CD4-positive, alpha-beta T cell (primary cell): Measurements from ENCODE around the gene PTPRF. TPM values are rescaled to one million over a fixed set of nuclear protein-coding genes. Genes with fewer than 3 reads are reported as not detected.

Source experiments
- ATAC-seq: fragments of 200-7000 bp; cut with Tn5 transposase; one replicate; pipeline ENCODE4 v1.10.0; 2022; ENCODE audit warnings: mild to moderate bottlenecking; ENCODE audit not compliant: poor library complexity
- CTCF ChIA-PET: fragments of 350-600 bp; sonication (Branson Sonifier 250); formaldehyde crosslinking; loops from one replicate; lab custom pipeline; 2021; ENCODE audit warnings: antibody characterized with exemption, inconsistent platforms; lab: Charles Lee
- POLR2A ChIA-PET: fragments of 350-600 bp; sonication (Branson Sonifier 250); formaldehyde crosslinking; loops from one replicate; lab custom pipeline; 2021; ENCODE audit warnings: antibody characterized with exemption, inconsistent platforms; lab: Charles Lee
- DNase-seq, 14 experiments: peaks; one replicate each; pipeline ENCODE4 v3.0.0-alpha.2; 2013 to 2020; ENCODE audit warnings: mixed read lengths in 2 of 14
- H3K27ac ChIP-seq, 2 donors: one replicate each; pipeline versions ENCODE4 v1.5.1 to v1.7.0; 2013; ENCODE audit warnings: low read length in 2 of 2, low read depth in 1 of 2, mild to moderate bottlenecking in 1 of 2
- H3K27me3 ChIP-seq, 2 experiments: 1 replicate in 1 of 2; 2 replicates in 1 of 2; pipeline versions ENCODE4 v1.6.1 to v1.7.0; 2013; ENCODE audit warnings: low read length in 2 of 2, control low read depth in 1 of 2, mild to moderate bottlenecking in 1 of 2, moderate library complexity in 1 of 2; ENCODE audit not compliant: insufficient read depth in 2 of 2, control insufficient read depth in 1 of 2
- H3K36me3 ChIP-seq: one replicate; pipeline ENCODE4 v1.6.1; 2013; ENCODE audit warnings: low read length, control low read depth; ENCODE audit not compliant: insufficient read depth
- H3K4me1 ChIP-seq: one replicate; pipeline ENCODE4 v1.6.1; 2013; ENCODE audit warnings: low read length, control low read depth; ENCODE audit not compliant: insufficient read depth
- H3K4me3 ChIP-seq: one replicate; pipeline ENCODE4 v1.5.1; 2013; ENCODE audit warnings: mild to moderate bottlenecking, low read length, moderate library complexity
- H3K9me3 ChIP-seq, 2 experiments: 1 replicate in 1 of 2; 2 replicates in 1 of 2; pipeline versions ENCODE4 v1.6.1 to v1.7.0; 2013; ENCODE audit warnings: low read length in 2 of 2, mild to moderate bottlenecking in 2 of 2, control low read depth in 1 of 2, moderate library complexity in 1 of 2; ENCODE audit not compliant: control insufficient read depth in 1 of 2, insufficient read depth in 1 of 2
- H3K27ac Mint-ChIP-seq: one replicate; pipeline ENCODE4 v1.8.0; 2020; ENCODE audit warnings: mixed read lengths
- H3K27me3 Mint-ChIP-seq: one replicate; pipeline ENCODE4 v1.8.0; 2021; ENCODE audit warnings: mixed read lengths
- H3K36me3 Mint-ChIP-seq: one replicate; pipeline ENCODE4 v1.8.0; 2021; ENCODE audit warnings: low read depth, mixed read lengths
- H3K4me1 Mint-ChIP-seq: one replicate; pipeline ENCODE4 v1.8.0; 2021; ENCODE audit warnings: low read depth, mixed read lengths
- H3K4me3 Mint-ChIP-seq: one replicate; pipeline ENCODE4 v1.8.0; 2020; ENCODE audit warnings: mild to moderate bottlenecking, mixed read lengths
- H3K9me3 Mint-ChIP-seq: one replicate; pipeline ENCODE4 v1.8.0; 2020; ENCODE audit warnings: mixed read lengths
- intact Hi-C, 2 experiments: fragments of 100-400 bp; cut with DNase I in 1 of 2; cut with micrococcal nuclease in 1 of 2; formaldehyde crosslinking; loops; one replicate each; pipeline versions ENCODE4 v1.15.1 to v1.9.0; 2023 to 2025; cut with DNase I, micrococcal nuclease
- total RNA-seq, 174 experiments: library from RNA in 2 of 174; stranded (reverse) in 2 of 174; gene quantifications; one replicate each; pipeline ENCODE4 v1.2.3 and lab custom pipeline; 2021 to 2026
- TF ChIP-seq, protein P1 (sequence below): fragments of 200-600 bp; IDR thresholded peaks from one replicate; pipeline ENCODE4 v1.8.0; 2022; ENCODE audit warnings: antibody characterized with exemption, mild to moderate bottlenecking

PTPRF gene
- total RNA-seq, 2 experiments from 2014 or later = 0.14 TPM

DNA sequence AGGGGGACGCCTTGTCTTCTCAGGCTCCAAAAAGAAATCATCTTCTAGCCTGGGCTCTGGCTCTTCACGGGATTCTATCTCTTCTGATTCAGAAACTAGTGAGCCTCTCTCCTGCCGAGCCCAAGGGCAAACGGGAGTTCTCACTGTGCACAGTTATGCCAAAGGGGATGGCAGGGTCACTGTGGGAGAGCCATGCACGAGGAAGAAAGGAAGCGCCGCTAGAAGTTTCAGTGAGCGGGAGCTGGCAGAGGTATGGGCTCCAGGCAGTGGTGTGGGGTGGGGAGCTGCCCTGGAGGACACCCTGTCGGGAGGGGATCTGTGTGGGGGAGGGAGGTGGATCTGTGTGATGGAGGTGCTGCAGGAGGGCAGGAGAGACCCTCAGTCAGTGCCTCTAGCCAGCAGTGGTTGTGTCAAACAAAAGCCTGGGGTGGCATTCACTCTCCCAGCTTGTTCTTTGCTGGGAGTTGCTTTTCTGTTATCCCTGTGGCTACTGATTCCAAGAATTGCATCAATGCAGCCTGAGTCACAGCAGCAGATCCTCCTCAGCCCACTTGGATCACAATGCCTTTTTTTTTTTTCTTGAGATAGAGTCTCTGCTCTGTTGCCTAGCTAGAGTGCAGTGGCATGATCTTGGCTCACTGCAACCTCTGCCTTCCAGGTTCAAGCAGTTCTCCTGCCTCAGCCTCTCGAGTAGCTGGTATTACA is 141.1 kb downstream of the PTPRF start:
- no peak overlapping the region for H3K27ac Mint-ChIP-seq
- Histone ChIP-seq H3K9me3 (no peaks in the 10 kb centered on the region), H3K36me3 (peaks cover 81% of the 10 kb centered on the region), H3K27me3 (no peaks in the 10 kb centered on the region), H3K27ac (no peak overlapping the region), H3K4me3 (no peak overlapping the region), H3K4me1 (peaks cover 2% of the 10 kb centered on the region)
- POLR2A ChIA-PET = interaction anchor here (0.6 kb wide), 1 partner anchor 34 kb away, joined by 3 read pairs; no protein-coding TSS in a partner anchor
- DNase-seq = no peak
- H3K27me3 Mint-ChIP-seq = no peaks in the 10 kb centered on the region
- no peaks in the 10 kb centered on the region for H3K9me3 Mint-ChIP-seq
- CTCF ChIA-PET = no interaction called here
- H3K4me3 Mint-ChIP-seq = no peak overlapping the region
- intact Hi-C loops = no loop called here
- no peak for ATAC-seq
- H3K4me1 Mint-ChIP-seq = peaks cover 12% of the 10 kb centered on the region
- peaks cover 81% of the 10 kb centered on the region for H3K36me3 Mint-ChIP-seq
- TF ChIP-seq, protein P1, sequence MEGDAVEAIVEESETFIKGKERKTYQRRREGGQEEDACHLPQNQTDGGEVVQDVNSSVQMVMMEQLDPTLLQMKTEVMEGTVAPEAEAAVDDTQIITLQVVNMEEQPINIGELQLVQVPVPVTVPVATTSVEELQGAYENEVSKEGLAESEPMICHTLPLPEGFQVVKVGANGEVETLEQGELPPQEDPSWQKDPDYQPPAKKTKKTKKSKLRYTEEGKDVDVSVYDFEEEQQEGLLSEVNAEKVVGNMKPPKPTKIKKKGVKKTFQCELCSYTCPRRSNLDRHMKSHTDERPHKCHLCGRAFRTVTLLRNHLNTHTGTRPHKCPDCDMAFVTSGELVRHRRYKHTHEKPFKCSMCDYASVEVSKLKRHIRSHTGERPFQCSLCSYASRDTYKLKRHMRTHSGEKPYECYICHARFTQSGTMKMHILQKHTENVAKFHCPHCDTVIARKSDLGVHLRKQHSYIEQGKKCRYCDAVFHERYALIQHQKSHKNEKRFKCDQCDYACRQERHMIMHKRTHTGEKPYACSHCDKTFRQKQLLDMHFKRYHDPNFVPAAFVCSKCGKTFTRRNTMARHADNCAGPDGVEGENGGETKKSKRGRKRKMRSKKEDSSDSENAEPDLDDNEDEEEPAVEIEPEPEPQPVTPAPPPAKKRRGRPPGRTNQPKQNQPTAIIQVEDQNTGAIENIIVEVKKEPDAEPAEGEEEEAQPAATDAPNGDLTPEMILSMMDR = no peak

DNA sequence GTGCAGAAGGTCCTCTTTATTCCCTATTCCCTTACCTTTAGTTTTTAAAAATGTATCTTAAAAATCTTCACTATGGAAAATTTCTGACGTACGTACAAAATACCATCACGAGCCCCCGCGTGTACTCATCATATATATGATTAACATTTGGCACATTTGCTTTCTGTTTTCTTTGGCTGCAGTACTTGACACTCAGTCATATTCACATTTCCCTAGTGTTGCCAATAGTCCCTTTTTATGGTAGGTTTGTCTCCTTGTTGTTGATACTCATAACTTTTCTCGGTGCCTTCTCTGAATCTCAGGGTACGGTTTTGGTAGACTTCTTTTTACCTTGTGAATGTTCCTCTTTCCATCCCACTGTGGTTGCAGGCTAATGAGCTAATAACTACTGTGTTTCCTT is 142.6 kb downstream of the PTPRF start:
- H3K36me3 Mint-ChIP-seq = peaks cover 75% of the 10 kb centered on the region
- no peak overlapping the region for H3K4me3 Mint-ChIP-seq
- no peaks in the 10 kb centered on the region for H3K9me3 Mint-ChIP-seq
- ChIA-PET POLR2A (interaction anchor here (0.6 kb wide), 1 partner anchor 41 kb away, joined by 3 read pairs; no protein-coding TSS in a partner anchor), CTCF (no interaction called here)
- TF ChIP-seq, protein P1 = no peak
- Histone ChIP-seq H3K4me3 (no peak overlapping the region), H3K4me1 (peaks cover 2% of the 10 kb centered on the region), H3K36me3 (peaks cover 67% of the 10 kb centered on the region), H3K27ac (no peak overlapping the region), H3K27me3 (no peaks in the 10 kb centered on the region), H3K9me3 (no peaks in the 10 kb centered on the region)
- ATAC-seq (no peak), DNase-seq (no peak)
- peaks cover 12% of the 10 kb centered on the region for H3K4me1 Mint-ChIP-seq
- H3K27me3 Mint-ChIP-seq = no peaks in the 10 kb centered on the region
- intact Hi-C loops = no loop called here
- no peak overlapping the region for H3K27ac Mint-ChIP-seq

Other genes starting within 250 kb of the PTPRF start
- gene C1orf210, start 245.3 kb upstream of the PTPRF start, total RNA-seq = not detected
- gene TIE1, start 229.9 kb upstream of the PTPRF start, total RNA-seq = not detected
- gene MPL, start 193.1 kb upstream of the PTPRF start, total RNA-seq = not detected
- 1 to 10 TPM; 1.1 to 1.8 TPM for gene CDC20, start 171.9 kb upstream of the PTPRF start, total RNA-seq
- gene ELOVL1, start 162.9 kb upstream of the PTPRF start, total RNA-seq = 10 to 100 TPM; 28.7 to 31.2 TPM
- gene MED8, start 141.1 kb upstream of the PTPRF start, total RNA-seq = 10 to 100 TPM; 14.8 to 17.6 TPM
- gene SZT2, start 141.0 kb upstream of the PTPRF start, total RNA-seq = 10 to 100 TPM; 69.7 to 72.5 TPM
- 10 to 100 TPM; 26.1 to 31.6 TPM for gene HYI, start 77.0 kb upstream of the PTPRF start, total RNA-seq
- 10 to 100 TPM; 17.4 to 21.2 TPM for gene KDM4A, start 119.3 kb downstream of the PTPRF start, total RNA-seq
- gene ST3GAL3, start 176.7 kb downstream of the PTPRF start, total RNA-seq = 10 to 100 TPM; 17.6 to 20.5 TPM